ENCODE data around the gene EPC2. TPM values are rescaled to one million over a fixed set of nuclear protein-coding genes. Genes with fewer than 3 reads are reported as not detected.

Gene EPC2
- total and polyA plus RNA-seq, 2 donors (not counting 1 experiment from before 2014, with no cell fraction given) = 18.0 to 72.3 TPM

DNA sequence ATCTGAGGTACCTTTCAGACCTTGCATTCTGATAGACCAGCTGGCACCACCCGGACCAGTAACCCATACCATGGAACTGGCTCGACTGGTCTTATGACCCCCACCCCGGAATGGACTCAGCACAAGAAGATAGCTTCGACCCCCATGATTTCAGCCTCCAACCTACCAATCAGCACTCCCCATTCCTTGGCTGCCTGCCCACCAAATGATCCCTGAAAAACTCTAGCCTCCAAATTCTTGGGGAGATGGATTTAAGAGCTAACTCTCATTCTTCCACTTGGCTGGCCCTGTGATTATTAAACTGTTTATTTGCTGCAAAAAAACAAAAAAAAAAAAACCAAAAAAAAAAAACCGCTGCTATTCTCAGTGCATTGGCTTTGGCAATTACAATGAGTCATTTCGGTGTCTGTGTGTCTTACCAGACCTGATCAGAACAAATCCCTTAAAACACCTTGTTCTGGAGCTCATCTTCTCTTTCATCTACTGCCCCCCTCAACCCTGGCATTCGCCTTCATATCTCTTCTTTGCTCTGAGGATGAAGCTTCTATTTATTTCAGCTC is 170.4 kb downstream of the EPC2 start:
- Mint-ChIP-seq H3K9me3 (ENCODE audit: insufficient read depth) (no peaks in the 10 kb centered on the region), H3K27me3 (peaks cover 14% of the 10 kb centered on the region), H3K4me3 (no peak overlapping the region), H3K4me1 (peaks cover 21% of the 10 kb centered on the region), H3K27ac (no peak overlapping the region)
- Histone ChIP-seq H3K9me3 (ENCODE audit: control extremely low read depth in 1 of 3, control insufficient read depth in 2 of 3, insufficient read depth in 1 of 3, low read length in 2 of 3) (peaks cover 0 to 8% (median 0%) of the 10 kb centered on the region in 3 donors), H2AFZ (ENCODE audit: insufficient read depth, low read depth, low read length, poor library complexity, severe bottlenecking) (no peak overlapping the region), H3K9ac (ENCODE audit: low read length) (no peak overlapping the region), H3K36me3 (replicated peaks in 1 of 2; ENCODE audit: control extremely low read depth in 1 of 2, control insufficient read depth in 1 of 2, extremely low read depth in 1 of 2, insufficient read depth in 2 of 2, low read length in 1 of 2) (no peaks in the 10 kb centered on the region), H3K4me1 (ENCODE audit: control insufficient read depth in 2 of 2, insufficient read depth in 2 of 2, low read length in 2 of 2) (peaks cover 7 to 9% of the 10 kb centered on the region in 2 donors), H3K79me2 (ENCODE audit: control insufficient read depth, insufficient read depth, low read length) (no peaks in the 10 kb centered on the region), H4K20me1 (ENCODE audit: control insufficient read depth, insufficient read depth, low read length, poor library complexity, severe bottlenecking) (no peaks in the 10 kb centered on the region), H3K4me3 (ENCODE audit: control extremely low read depth in 1 of 5, extremely low read depth in 1 of 5, insufficient read depth in 1 of 5, low read depth in 2 of 5, low read length in 4 of 5) (no peak overlapping the region), H3K27ac (ENCODE audit: low read length in 2 of 2) (no peak overlapping the region), H3K27me3 (replicated peaks in 1 of 4; ENCODE audit: control extremely low read depth in 1 of 4, control insufficient read depth in 3 of 4, insufficient read depth in 4 of 4, low read length in 3 of 4) (peaks cover 0 to 5% (median 1%) of the 10 kb centered on the region in 4 experiments), H3K4me2 (replicated peaks; ENCODE audit: low read depth, low read length, poor library complexity, severe bottlenecking) (no peak overlapping the region)
- TF ChIP-seq, protein P1, sequence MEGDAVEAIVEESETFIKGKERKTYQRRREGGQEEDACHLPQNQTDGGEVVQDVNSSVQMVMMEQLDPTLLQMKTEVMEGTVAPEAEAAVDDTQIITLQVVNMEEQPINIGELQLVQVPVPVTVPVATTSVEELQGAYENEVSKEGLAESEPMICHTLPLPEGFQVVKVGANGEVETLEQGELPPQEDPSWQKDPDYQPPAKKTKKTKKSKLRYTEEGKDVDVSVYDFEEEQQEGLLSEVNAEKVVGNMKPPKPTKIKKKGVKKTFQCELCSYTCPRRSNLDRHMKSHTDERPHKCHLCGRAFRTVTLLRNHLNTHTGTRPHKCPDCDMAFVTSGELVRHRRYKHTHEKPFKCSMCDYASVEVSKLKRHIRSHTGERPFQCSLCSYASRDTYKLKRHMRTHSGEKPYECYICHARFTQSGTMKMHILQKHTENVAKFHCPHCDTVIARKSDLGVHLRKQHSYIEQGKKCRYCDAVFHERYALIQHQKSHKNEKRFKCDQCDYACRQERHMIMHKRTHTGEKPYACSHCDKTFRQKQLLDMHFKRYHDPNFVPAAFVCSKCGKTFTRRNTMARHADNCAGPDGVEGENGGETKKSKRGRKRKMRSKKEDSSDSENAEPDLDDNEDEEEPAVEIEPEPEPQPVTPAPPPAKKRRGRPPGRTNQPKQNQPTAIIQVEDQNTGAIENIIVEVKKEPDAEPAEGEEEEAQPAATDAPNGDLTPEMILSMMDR (IDR thresholded peaks at IDR 0.05) = no peak
- no peak for TF ChIP-seq EZH2 (IDR thresholded peaks at IDR 0.05; ENCODE audit: borderline replicate concordance, insufficient read depth, low read depth, low read length, poor library complexity, severe bottlenecking)
- intact Hi-C loops (cut with micrococcal nuclease) = no loop called here
- DNase-seq = no peak
- ATAC-seq (ENCODE audit: low read depth) = no peak
- CTCF ChIA-PET = interaction anchor here (0.6 to 0.7 kb wide), 2 partner anchors 62 to 243 kb away, joined by 3 to 4 read pairs; no protein-coding TSS in a partner anchor
- 94% methylated on average over 6 of the region's 7 CpGs for WGBS (ENCODE audit: insufficient coverage)
- POLR2A ChIA-PET = interaction anchor here (0.6 to 0.7 kb wide), 2 partner anchors 31 to 772 kb away, joined by 3 to 7 read pairs; partner anchors contain the start of gene MMADHC

GRCh38 chr2:148816176-148816575 is 171.6 kb downstream of the EPC2 start:
- H3K27ac ChIP-seq (ENCODE audit: low read length in 2 of 2) = no peak overlapping the region
- no peak for ATAC-seq (ENCODE audit: low read depth)
- TF ChIP-seq, protein P1 (IDR thresholded peaks at IDR 0.05) = no peak
- TF ChIP-seq EZH2 (IDR thresholded peaks at IDR 0.05; ENCODE audit: borderline replicate concordance, insufficient read depth, low read depth, low read length, poor library complexity, severe bottlenecking) = no peak
- no peak overlapping the region for H3K9ac ChIP-seq (ENCODE audit: low read length)
- no peak overlapping the region for H3K4me3 ChIP-seq (ENCODE audit: control extremely low read depth in 1 of 5, extremely low read depth in 1 of 5, insufficient read depth in 1 of 5, low read depth in 2 of 5, low read length in 4 of 5)
- CTCF ChIA-PET = no interaction called here
- no peak for DNase-seq
- Mint-ChIP-seq H3K27ac (no peak overlapping the region), H3K4me3 (no peak overlapping the region), H3K27me3 (peaks cover 11% of the 10 kb centered on the region), H3K4me1 (peaks cover 21% of the 10 kb centered on the region), H3K9me3 (ENCODE audit: insufficient read depth) (no peaks in the 10 kb centered on the region)
- POLR2A ChIA-PET = no interaction called here
- H3K4me2 ChIP-seq (replicated peaks; ENCODE audit: low read depth, low read length, poor library complexity, severe bottlenecking) = no peak overlapping the region
- intact Hi-C loops (cut with micrococcal nuclease) = no loop called here
- H2AFZ ChIP-seq (ENCODE audit: insufficient read depth, low read depth, low read length, poor library complexity, severe bottlenecking) = no peak overlapping the region
- 90% methylated on average over 5 of the region's 6 CpGs for WGBS (ENCODE audit: insufficient coverage)
- peaks cover 0 to 5% (median 1%) of the 10 kb centered on the region in 4 experiments for H3K27me3 ChIP-seq (replicated peaks in 1 of 4; ENCODE audit: control extremely low read depth in 1 of 4, control insufficient read depth in 3 of 4, insufficient read depth in 4 of 4, low read length in 3 of 4)
- H4K20me1 ChIP-seq (ENCODE audit: control insufficient read depth, insufficient read depth, low read length, poor library complexity, severe bottlenecking) = no peaks in the 10 kb centered on the region
- peaks cover 0 to 8% (median 0%) of the 10 kb centered on the region in 3 donors for H3K9me3 ChIP-seq (ENCODE audit: control extremely low read depth in 1 of 3, control insufficient read depth in 2 of 3, insufficient read depth in 1 of 3, low read length in 2 of 3)
- H3K36me3 ChIP-seq (replicated peaks in 1 of 2; ENCODE audit: control extremely low read depth in 1 of 2, control insufficient read depth in 1 of 2, extremely low read depth in 1 of 2, insufficient read depth in 2 of 2, low read length in 1 of 2) = no peaks in the 10 kb centered on the region
- H3K79me2 ChIP-seq (ENCODE audit: control insufficient read depth, insufficient read depth, low read length) = no peaks in the 10 kb centered on the region
- peaks cover 7 to 9% of the 10 kb centered on the region in 2 donors for H3K4me1 ChIP-seq (ENCODE audit: control insufficient read depth in 2 of 2, insufficient read depth in 2 of 2, low read length in 2 of 2)
